Cardiac fibroblast (primary cell): Measurements from ENCODE around the gene CLPTM1.

Source experiments
- DNase-seq, 2 donors: peaks; one replicate each; pipeline versions ENCODE4 v3.0.0 to v3.0.0-alpha.2; 2010; ENCODE audit warnings: low read depth in 2 of 2
- H3K4me3 ChIP-seq, 2 donors: replicated peaks in 1 of 2; 1 replicate in 1 of 2; 2 replicates in 1 of 2; pipeline ENCODE4 v1.5.1; 2011; ENCODE audit warnings: low read depth in 2 of 2, low read length in 2 of 2, mild to moderate bottlenecking in 2 of 2, moderate library complexity in 1 of 2
- TF ChIP-seq, protein P1 (sequence below): IDR thresholded peaks from one replicate; pipeline ENCODE4 v1.5.1; 2011; ENCODE audit warnings: low read depth, mild to moderate bottlenecking, low read length, inconsistent platforms

The CLPTM1 gene

DNA sequence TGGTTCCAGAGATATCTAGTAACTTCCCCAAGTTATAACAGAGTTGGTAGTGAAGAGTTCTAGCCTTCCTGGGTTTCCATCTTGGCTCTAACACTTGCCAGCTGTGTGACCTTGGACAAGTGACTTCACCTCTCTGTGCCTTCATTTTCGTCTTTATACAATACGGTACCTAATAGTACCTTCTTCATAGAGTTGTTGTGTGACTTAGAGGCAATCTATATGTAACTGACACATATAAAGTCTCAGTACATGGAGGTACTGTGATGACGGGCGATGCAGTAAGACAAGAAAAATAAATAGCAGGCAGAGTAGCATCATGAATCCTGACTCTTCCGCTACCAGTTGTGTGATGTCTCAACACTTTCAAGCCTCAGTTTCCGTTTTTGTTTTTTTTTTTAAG, 75.6 kb downstream of the CLPTM1 start:
- DNase-seq: no peak
- TF ChIP-seq, protein P1, sequence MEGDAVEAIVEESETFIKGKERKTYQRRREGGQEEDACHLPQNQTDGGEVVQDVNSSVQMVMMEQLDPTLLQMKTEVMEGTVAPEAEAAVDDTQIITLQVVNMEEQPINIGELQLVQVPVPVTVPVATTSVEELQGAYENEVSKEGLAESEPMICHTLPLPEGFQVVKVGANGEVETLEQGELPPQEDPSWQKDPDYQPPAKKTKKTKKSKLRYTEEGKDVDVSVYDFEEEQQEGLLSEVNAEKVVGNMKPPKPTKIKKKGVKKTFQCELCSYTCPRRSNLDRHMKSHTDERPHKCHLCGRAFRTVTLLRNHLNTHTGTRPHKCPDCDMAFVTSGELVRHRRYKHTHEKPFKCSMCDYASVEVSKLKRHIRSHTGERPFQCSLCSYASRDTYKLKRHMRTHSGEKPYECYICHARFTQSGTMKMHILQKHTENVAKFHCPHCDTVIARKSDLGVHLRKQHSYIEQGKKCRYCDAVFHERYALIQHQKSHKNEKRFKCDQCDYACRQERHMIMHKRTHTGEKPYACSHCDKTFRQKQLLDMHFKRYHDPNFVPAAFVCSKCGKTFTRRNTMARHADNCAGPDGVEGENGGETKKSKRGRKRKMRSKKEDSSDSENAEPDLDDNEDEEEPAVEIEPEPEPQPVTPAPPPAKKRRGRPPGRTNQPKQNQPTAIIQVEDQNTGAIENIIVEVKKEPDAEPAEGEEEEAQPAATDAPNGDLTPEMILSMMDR: no peak
- no peak overlapping the region for H3K4me3 ChIP-seq

GRCh38 chr19:45032421-45032820, 77.2 kb downstream of the CLPTM1 start:
- no peak for DNase-seq
- no peak overlapping the region for H3K4me3 ChIP-seq
- TF ChIP-seq, protein P1: no peak

- no peak overlapping the region for H3K4me3 ChIP-seq
- TF ChIP-seq, protein P1: no peak
- DNase-seq: no peak
Observed at GRCh38 chr19:45035755-45036154, 80.6 kb downstream of the CLPTM1 start.

DNA sequence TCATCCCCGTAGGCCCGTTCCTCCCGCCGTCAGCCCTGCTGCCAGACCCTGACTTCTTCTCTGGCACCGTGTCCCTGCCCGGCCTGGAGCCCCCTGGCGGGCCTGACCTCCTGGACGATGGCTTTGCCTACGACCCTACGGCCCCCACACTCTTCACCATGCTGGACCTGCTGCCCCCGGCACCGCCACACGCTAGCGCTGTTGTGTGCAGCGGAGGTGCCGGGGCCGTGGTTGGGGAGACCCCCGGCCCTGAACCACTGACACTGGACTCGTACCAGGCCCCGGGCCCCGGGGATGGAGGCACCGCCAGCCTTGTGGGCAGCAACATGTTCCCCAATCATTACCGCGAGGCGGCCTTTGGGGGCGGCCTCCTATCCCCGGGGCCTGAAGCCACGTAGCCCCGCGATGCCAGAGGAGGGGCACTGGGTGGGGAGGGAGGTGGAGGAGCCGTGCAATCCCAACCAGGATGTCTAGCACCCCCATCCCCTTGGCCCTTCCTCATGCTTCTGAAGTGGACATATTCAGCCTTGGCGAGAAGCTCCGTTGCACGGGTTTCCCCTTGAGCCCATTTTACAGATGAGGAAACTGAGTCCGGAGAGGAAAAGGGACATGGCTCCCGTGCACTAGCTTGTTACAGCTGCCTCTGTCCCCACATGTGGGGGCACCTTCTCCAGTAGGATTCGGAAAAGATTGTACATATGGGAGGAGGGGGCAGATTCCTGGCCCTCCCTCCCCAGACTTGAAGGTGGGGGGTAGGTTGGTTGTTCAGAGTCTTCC, 82.4 kb downstream of the CLPTM1 start:
- H3K4me3 ChIP-seq: no peak overlapping the region
- DNase-seq: no peak
- TF ChIP-seq, protein P1: no peak

GRCh38 chr19:45038931-45039893, 84.0 kb downstream of the CLPTM1 start, which contains the start of gene CLASRP:
Gene CLASRP (plus strand): TSS chr19:45039045. CDS start chr19:45040213, 1,168 bp downstream.
- TF ChIP-seq, protein P1: no peak
- peak within 1 kb of the TSS; percentile 85 to 100 for H3K4me3 ChIP-seq
- peak; percentile 89 to 95 for DNase-seq

DNA sequence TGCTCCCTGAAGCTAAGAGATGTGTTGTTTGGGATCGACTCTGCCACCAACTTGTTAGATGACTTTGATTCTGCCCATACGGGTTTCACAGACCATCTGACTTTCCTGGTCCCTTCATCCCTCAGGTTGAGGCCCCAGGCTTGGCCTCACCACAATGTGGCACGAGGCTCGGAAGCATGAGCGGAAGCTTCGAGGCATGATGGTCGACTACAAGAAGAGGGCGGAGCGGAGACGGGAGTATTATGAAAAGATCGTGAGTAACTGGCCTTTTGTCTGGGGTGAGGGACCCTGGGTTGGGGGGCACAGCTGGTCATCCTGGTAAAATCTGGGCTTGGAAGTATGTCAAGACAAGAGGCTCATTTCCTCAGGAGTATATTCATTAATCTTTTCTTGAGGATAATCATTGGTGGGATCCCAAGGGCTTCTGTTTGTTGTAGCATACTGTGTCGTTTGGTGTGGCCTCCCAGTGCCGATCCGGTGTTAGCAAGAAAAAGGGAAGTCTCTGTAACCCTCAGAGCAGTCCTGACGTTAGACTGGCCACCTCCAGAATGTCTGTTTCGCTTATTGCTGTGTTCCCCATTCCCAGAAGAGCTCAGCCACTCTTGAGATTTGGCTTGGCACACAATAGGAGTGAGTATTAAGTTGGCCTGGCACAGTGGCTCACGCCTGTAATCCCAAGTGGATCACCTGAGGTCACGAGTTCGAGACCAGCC, 85.0 kb downstream of the CLPTM1 start:
- H3K4me3 ChIP-seq: peak overlapping the region; percentile 85 to 100
- TF ChIP-seq, protein P1: no peak
- DNase-seq: no peak
